Right forelimb (tissue), 1 donor: ENCODE data around the gene ENOPH1.
A peak's percentile ranks its signal among the peaks of the same experiment; 100 is the strongest.
"Not testable (repeated sequence)": the region's sequence is repeated elsewhere in the genome, so short reads cannot be mapped to it uniquely, and the experiment has no call there.

ENCODE experiments used
- DNase-seq: peaks from one replicate; pipeline ENCODE4 v3.0.0-alpha.2; 2018

The ENOPH1 gene

DNA sequence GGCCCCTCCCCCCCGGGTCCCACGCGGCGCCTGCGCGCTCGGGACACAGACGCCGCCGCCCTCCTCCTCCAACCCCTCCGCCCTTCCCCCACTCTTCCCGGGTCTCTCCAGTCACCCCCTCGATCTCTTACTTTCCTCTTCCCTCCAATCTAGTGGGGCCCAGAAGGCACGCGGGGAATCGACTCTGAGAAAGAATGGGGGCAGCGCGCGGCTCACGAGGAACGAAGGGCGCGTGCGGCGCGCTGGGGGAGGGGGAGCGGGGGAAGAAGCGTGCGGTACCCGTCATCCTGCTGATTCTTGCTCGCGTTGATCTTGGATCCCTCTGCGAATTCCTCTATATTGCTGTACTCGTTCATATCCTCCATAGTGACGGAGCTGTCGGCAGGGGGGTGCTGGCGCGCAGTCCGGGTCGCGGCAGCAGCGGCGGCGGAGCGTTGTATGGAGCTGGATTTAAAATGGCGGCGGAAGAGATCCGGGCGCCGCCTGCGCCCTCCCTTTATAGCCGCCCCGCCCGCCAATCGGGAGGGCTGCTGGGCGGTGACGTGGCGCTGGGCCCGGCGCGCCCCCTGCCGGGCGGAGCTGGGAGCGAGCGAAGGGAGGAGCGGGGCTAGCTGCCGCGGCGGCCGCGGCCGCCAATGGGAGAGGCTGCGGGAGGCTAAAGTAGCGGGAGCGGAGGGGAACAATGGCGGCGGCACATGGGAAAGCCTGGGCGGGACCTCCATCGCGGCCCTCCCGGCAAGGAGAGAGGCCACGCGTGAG, 1.2 kb upstream of the ENOPH1 start:
- DNase-seq, result peak; percentile 98

DNA sequence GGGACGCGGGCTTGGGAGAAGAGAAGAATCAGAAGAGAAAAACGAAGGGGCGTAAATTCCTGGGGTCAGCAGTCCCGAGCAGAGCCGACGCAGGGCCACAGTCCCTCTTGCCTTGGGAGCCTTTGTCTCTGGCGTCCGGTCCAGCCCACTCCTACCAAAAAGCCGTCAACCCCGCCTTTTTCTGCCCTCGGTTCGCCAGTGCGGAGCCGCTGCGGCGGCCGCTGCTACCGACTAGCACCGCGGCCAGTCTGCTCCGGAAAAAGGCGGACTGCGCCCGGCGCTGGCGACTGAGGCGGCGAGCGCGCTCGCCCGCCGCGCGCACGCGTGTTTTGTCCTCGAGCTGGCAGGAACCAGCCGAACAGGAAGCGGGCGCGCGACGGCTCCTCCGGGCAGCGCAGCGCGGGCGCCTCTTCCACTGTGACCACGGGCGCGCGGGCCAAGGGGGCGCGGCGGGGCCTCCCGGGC, 630 bp upstream of the ENOPH1 start:
- no peak for DNase-seq

- no peak for DNase-seq
Observed at GRCh38 chr4:82430964-82431745, 765 bp downstream of the ENOPH1 start.

- no peak for DNase-seq
Observed at GRCh38 chr4:82431831-82432230, 1.4 kb downstream of the ENOPH1 start.

DNA sequence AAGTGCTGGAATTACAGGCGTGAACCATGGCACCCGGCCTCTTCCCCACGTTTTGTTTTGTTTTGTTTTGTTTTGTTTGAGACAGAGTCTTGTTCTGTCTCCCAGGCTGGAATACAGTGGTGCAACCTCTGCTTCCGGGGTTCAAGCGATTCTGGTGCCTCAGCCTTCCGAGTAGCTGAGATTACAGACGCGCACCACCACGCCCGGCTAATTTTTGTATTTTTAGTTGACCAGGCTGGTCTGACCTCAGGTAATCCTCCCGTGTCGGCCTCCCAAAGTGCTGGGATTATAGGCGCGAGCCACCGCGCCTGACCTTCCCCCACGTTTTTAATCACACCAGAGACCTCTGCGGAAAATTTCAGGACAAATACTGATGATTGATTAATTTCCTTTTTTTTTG, 2.2 kb downstream of the ENOPH1 start:
- DNase-seq, result no peak

GRCh38 chr4:82433791-82434190, 3.4 kb downstream of the ENOPH1 start:
- DNase-seq, result no peak

DNA sequence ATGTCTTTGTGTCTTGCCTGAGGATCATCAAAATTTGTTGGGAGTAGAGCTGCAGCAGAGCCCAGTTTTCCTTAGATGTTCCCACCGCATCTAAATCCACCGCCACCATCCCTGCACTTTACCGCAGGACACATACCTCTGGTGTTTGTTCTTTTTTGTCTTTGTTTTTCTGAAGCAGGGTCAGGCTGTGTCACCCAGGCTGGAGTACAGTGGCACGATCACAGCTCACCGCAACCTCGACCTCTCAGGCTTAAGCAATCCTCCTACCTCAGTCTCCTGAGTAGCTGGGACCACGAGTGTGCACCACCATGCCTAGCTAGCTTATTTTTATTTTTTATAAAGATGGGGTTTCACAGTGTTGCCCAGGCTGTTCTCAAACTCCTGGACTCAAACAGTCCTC, 4.6 kb downstream of the ENOPH1 start:
- no peak for DNase-seq

DNA sequence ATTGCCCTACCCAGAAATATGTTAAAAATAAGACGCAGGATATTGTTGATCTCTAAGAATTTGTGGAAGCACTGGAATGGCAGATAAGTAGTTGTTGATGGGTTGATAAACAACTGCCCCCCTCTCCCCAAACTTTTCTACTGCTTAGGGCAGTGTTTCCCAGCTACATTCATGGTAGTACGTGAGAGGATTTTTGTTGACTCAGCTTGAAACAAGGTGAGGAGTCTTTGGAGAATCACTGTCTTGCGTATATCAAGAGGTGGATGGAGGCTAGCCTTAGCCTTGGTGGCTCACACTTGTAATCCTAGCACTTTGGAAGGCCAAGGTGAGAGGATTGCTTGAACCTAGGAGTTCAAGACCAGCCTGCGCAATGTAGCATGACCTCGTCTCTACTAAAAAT, 5.7 kb downstream of the ENOPH1 start:
- no peak for DNase-seq

DNA sequence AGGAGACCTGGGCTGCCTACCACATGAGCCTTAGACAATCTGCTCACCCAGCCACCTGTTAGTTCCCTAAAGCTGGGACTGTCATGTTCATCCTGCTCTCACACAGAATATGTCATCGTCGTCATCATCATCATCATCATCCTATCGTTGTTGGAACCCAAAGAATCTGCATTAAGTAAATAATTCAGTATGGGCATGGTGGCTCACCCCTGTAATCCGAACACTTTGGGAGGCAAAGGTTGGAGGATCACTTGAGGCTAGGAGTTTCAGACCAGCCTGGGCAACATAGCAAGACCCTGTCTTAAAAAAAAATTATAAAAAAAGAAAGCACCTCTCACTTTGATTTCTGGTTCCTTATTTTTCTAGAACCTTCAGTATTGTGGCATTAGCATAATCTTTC, 6.4 kb downstream of the ENOPH1 start:
- no peak for DNase-seq

GRCh38 chr4:82437285-82438005, 7.1 kb downstream of the ENOPH1 start:
- no peak for DNase-seq

GRCh38 chr4:82439088-82439487, 8.7 kb downstream of the ENOPH1 start:
- DNase-seq, result no peak

- no peak for DNase-seq
Observed at GRCh38 chr4:82447886-82448285, 17.5 kb downstream of the ENOPH1 start.

DNA sequence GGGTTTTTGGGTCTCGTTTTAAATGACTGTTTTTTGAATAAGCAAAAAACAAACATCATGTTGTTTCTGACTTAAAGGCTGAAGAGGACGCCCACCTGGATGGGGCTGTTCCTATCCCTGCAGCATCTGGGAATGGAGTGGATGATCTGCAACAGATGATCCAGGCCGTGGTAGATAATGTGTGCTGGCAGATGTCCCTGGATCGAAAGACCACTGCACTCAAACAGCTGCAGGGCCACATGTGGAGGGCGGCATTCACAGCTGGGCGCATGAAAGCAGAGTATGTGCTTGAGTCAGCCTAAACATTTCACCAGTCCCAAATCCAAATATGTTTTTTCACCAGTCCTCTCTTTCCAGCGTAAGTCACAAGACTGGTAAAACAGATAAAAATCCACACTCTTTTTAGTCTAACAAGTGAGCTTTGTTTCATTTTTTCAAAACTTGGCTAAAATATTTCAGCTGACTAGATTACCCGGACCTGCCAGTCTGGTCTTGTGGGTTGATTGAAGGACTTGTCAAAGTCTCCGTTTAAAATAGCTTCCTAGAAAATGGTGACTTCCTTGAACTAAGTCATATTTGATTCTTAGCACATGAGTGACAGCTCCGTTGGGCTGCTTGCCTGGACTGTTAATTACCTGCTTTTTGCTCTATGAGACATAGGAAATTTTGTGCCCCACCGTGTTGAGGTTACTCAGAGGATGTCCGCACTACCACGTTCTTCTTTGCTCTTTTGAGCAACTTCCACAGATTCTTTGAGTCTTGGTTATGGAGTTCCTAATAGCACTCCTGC, 20.8 kb downstream of the ENOPH1 start:
- peak; percentile 57 for DNase-seq

DNA sequence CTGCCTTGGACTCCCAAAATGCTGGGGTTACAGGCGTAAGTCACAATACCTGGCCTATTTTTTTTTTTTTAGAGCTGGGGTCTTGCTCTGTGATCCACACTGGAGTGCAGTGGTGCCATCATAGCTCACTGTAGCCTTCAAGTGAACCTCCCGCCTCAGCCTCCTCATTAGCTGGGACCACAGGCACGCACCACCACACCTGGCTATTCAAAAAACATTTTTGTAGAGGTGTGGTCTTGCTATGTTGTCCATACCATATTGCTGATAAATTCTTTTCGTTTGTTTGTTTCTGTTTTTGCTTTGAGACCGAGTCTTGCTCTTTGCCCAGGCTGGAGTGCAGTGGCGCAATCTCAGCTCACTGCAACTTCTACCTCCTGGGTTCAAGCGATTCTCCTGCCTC, 21.6 kb downstream of the ENOPH1 start:
- DNase-seq, result no peak

- DNase-seq, result no peak
Observed at GRCh38 chr4:82457266-82457665, 26.9 kb downstream of the ENOPH1 start.

- no peak for DNase-seq
Observed at GRCh38 chr4:82458729-82459128, 28.3 kb downstream of the ENOPH1 start.

GRCh38 chr4:82461710-82462109, 31.3 kb downstream of the ENOPH1 start:
- no peak for DNase-seq

DNA sequence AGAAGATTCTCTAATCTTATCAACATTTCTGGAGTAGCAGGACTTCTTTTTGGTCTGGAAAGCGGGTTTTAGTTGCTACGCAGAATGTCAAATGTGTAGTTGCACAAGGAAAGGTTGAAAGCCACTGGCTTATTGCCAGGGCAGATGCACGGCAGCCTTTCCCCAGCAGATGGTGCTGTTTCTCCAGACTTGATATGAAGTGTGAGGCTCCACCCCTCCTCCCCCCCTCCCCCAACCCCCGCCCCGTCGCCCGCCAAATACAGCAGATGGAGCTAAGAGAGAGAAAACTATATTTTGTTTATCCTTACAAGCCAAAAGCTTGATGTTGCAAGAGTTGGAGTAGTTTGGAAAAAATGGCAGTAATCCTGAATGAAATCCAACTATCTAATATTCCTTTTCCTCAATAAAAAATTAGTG, 32.0 kb downstream of the ENOPH1 start:
- DNase-seq, result peak; percentile 95

- DNase-seq, result no peak
Observed at GRCh38 chr4:82463221-82463620, 32.8 kb downstream of the ENOPH1 start.

DNA sequence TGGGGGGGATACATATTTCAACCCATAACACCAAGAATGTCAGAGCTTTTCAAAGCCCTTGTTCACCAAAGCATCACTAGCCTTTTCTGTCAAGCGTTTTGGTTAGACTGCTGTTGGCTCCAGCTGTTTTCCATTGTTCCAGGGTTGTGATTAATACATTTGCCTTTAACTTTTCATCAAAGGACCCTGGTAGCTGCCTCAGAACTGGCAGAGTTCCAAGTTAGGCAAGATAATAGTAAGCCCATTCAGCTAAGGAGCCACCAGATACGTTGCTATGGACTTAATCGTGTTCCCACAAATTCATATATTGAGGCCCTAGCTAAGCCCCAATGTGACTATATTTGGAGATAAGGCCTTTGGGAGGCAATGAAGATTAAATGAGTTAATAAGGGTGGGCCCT, 37.1 kb downstream of the ENOPH1 start:
- no peak for DNase-seq

DNA sequence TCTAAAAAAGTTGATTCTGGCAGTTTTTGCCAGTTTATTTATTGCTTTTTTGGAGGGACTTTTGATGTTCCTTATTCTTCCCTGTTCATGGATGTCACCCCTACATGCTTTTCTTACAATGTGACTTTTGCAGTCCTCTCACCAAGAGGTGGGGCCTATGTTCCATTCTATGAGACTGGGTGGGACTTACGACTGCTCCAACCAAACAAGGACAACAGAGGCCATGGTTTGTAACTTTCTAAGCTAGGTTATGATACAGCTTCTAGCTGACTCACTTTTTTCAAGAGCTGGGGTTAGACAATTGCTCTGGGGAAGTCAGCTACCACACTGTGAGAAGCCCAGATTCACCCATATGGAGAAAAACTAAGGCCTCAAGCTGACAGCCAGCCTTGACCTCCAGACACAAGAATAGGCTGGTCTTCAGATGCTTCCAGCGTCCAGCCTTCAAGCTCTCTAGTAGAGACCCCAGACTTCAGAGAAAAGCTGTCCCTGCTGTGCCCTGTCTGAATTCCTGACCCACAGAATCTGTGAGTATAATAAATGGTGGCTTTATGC, 39.5 kb downstream of the ENOPH1 start:
- DNase-seq, result no peak

DNA sequence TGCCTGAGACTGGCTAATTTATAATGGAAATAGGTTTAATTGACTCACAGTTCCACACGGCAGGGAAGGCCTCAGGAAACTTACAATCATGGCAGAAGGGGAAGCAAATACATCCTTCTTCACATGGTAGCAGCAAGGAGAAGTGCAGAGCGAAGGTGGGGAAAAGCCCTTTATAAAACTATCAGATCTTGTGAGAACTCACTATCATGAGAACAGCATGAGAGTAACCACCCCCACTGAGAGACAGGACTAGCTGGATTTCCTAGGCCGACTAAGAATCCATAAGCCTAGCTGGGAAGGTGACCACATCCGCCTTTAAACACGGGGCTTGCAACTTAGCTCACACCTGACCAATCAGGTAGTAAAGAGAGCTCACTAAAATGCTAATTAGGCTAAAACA, 42.7 kb downstream of the ENOPH1 start:
- not testable (repeated sequence) for DNase-seq
